ENCODE results near the gene DDR1. TPM values are rescaled to one million over a fixed set of nuclear protein-coding genes. Genes with fewer than 3 reads are reported as not detected.
A peak's percentile ranks its signal among the peaks of the same experiment; 100 is the strongest.

Gene DDR1
- total and polyA plus RNA-seq, 2 donors from 2014 or later = 95.8 to 362 TPM

DNA sequence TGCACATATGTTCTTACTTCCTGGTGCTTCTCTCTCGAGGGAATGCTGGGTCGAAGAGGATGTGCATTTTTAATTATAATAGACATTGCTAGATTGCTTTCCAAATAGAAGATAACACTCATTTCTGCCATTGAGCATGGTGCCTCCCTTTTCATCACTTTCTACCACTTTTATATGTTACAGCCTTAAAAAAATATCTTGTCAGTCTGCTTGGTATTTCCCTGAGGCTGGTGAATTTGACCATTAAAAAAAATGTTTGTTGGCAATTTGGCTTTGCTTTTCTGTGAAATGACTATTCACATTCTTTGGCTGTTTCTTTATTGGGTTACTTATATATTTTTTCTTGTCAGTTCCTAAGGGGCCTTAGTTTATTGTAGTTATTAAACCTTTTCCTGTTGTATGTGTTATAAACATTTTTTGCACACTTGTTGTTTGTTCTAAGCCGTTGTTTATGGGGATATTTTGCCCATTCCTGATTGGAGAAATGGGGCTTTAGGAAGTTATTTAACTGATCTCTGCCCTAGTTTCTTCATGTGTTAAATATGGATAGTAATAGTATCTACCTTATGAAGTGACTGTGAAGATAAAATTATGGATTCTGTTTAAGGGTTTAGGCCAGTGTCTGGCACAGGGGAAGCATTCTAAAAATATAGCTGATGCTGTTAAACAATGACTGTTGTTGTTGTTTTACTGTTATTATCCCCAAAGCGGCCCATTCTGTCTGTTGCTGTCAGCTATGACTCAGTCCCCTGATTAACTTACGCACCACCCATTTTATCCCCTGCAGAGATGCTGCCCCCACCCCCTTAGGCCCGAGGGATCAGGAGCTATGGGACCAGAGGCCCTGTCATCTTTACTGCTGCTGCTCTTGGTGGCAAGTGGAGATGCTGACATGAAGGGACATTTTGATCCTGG lies 3.8 kb downstream of the DDR1 start:
- Histone ChIP-seq H3K9ac (ENCODE audit: low read length in 3 of 3) (no peak overlapping the region), H3K27me3 (ENCODE audit: control insufficient read depth, insufficient read depth, low read length) (no peaks in the 10 kb centered on the region), H3K9me3 (ENCODE audit: control insufficient read depth in 2 of 3, insufficient read depth in 1 of 3, low read length in 3 of 3) (no peaks in the 10 kb centered on the region), H3K36me3 (ENCODE audit: control insufficient read depth in 2 of 3, insufficient read depth in 3 of 3, low read length in 3 of 3) (peaks cover 3 to 21% (median 11%) of the 10 kb centered on the region in 3 donors), H3K4me3 (ENCODE audit: low read length in 3 of 3) (no peak overlapping the region), H3K4me1 (ENCODE audit: control insufficient read depth in 2 of 3, insufficient read depth in 2 of 3, low read depth in 1 of 3, low read length in 3 of 3) (peaks cover 3 to 27% (median 11%) of the 10 kb centered on the region in 3 donors), H3K27ac (ENCODE audit: low read depth in 2 of 2, low read length in 2 of 2) (no peak overlapping the region)
- FAIRE-seq = no peak
- no peak for DNase-seq
- intact Hi-C loops (cut with DNase I) = loop anchor here (10.0 kb wide), 1 partner anchor 153 kb away; no protein-coding TSS in a partner anchor
- TF ChIP-seq, protein P1, sequence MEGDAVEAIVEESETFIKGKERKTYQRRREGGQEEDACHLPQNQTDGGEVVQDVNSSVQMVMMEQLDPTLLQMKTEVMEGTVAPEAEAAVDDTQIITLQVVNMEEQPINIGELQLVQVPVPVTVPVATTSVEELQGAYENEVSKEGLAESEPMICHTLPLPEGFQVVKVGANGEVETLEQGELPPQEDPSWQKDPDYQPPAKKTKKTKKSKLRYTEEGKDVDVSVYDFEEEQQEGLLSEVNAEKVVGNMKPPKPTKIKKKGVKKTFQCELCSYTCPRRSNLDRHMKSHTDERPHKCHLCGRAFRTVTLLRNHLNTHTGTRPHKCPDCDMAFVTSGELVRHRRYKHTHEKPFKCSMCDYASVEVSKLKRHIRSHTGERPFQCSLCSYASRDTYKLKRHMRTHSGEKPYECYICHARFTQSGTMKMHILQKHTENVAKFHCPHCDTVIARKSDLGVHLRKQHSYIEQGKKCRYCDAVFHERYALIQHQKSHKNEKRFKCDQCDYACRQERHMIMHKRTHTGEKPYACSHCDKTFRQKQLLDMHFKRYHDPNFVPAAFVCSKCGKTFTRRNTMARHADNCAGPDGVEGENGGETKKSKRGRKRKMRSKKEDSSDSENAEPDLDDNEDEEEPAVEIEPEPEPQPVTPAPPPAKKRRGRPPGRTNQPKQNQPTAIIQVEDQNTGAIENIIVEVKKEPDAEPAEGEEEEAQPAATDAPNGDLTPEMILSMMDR (IDR thresholded peaks at IDR 0.05; ENCODE audit: borderline replicate concordance, extremely low read depth, insufficient read depth) = no peak

DNA sequence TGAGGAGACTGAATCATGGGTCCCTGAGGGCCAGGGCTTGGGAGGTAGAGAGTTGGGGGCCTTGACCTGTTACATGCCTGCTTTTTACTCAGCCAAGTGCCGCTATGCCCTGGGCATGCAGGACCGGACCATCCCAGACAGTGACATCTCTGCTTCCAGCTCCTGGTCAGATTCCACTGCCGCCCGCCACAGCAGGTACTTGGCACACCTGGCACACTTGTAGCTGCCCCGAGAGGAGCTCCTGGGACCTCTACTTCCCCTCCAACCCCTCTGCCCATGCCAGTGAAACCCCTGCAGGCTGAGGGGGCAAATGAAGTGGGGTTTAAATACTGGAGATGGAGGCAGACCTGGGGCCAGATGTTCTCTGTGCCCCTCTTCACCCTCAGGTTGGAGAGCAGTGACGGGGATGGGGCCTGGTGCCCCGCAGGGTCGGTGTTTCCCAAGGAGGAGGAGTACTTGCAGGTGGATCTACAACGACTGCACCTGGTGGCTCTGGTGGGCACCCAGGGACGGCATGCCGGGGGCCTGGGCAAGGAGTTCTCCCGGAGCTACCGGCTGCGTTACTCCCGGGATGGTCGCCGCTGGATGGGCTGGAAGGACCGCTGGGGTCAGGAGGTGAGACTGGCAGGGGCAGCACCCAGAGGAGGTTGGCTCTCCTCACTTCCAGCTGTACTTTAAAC lies 4.6 kb downstream of the DDR1 start:
- DNase-seq (peak in 1 of 5 donors; percentile 29), FAIRE-seq (no peak)
- H3K4me3 ChIP-seq (ENCODE audit: low read length in 3 of 3) = no peak overlapping the region
- TF ChIP-seq, protein P1 (IDR thresholded peaks at IDR 0.05; ENCODE audit: borderline replicate concordance, extremely low read depth, insufficient read depth) = no peak
- H3K36me3 ChIP-seq (ENCODE audit: control insufficient read depth in 2 of 3, insufficient read depth in 3 of 3, low read length in 3 of 3) = peaks cover 3 to 26% (median 11%) of the 10 kb centered on the region in 3 donors
- no peaks in the 10 kb centered on the region for H3K9me3 ChIP-seq (ENCODE audit: control insufficient read depth in 2 of 3, insufficient read depth in 1 of 3, low read length in 3 of 3)
- no peak overlapping the region for H3K9ac ChIP-seq (ENCODE audit: low read length in 3 of 3)
- no peaks in the 10 kb centered on the region for H3K27me3 ChIP-seq (ENCODE audit: control insufficient read depth, insufficient read depth, low read length)
- intact Hi-C loops (cut with DNase I) = loop anchor here (10.0 kb wide), 1 partner anchor 154 kb away; no protein-coding TSS in a partner anchor
- no peak overlapping the region for H3K27ac ChIP-seq (ENCODE audit: low read depth in 2 of 2, low read length in 2 of 2)
- H3K4me1 ChIP-seq (ENCODE audit: control insufficient read depth in 2 of 3, insufficient read depth in 2 of 3, low read depth in 1 of 3, low read length in 3 of 3) = peaks cover 3 to 22% (median 11%) of the 10 kb centered on the region in 3 donors

DNA sequence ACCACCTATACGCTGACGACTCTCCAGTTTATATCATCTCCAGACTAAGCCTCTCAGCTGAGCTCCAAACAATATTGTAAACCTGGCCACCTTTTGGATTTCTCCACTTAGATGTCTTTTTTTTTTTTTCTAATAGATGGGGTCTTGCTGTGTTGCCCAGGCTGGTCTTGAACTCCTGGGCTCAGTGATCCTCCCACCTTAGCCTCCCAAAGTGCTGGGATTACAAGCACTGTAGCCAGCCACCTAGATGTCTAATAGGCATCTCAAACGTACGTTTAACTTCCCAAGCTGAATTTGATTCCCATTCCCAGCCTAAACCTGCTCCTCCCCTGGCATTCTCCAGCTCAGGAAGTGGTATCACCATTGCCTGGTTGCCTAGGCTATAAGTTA lies 5.2 kb downstream of the DDR1 start:
- Histone ChIP-seq H3K4me1 (ENCODE audit: control insufficient read depth in 2 of 3, insufficient read depth in 2 of 3, low read depth in 1 of 3, low read length in 3 of 3) (peaks cover 3 to 22% (median 11%) of the 10 kb centered on the region in 3 donors), H3K27ac (ENCODE audit: low read depth in 2 of 2, low read length in 2 of 2) (no peak overlapping the region), H3K36me3 (ENCODE audit: control insufficient read depth in 2 of 3, insufficient read depth in 3 of 3, low read length in 3 of 3) (peaks cover 3 to 31% (median 13%) of the 10 kb centered on the region in 3 donors), H3K4me3 (ENCODE audit: low read length in 3 of 3) (no peak overlapping the region), H3K27me3 (ENCODE audit: control insufficient read depth, insufficient read depth, low read length) (no peaks in the 10 kb centered on the region), H3K9me3 (ENCODE audit: control insufficient read depth in 2 of 3, insufficient read depth in 1 of 3, low read length in 3 of 3) (no peaks in the 10 kb centered on the region), H3K9ac (ENCODE audit: low read length in 3 of 3) (no peak overlapping the region)
- FAIRE-seq (no peak), DNase-seq (no peak)
- TF ChIP-seq, protein P1 (IDR thresholded peaks at IDR 0.05; ENCODE audit: borderline replicate concordance, extremely low read depth, insufficient read depth) = no peak
- intact Hi-C loops (cut with DNase I) = loop anchor here (10.0 kb wide), 1 partner anchor 155 kb away; no protein-coding TSS in a partner anchor
